ENCODE results near the gene RNF13.
"Not testable (repeated sequence)": the region's sequence is repeated elsewhere in the genome, so short reads cannot be mapped to it uniquely, and the experiment has no call there.

RNF13 gene

DNA sequence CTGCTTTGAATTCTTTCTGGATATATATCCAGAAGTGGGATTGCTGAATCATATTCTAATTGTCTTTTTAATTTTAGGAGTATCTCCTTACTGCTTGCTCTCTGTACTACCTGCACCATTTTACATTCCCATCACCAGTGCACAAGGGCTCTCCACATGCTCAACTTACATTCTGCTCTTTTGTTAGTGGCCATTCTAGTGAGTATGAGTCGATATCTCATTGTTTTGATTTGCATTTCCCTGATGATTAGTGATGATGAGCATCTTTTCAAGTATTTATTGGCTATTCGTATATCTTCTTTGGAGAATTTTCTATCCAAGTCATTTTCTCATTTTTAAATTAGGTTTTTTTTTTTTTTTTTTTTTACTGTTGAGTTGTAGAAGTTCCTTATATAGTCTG lies 128.2 kb downstream of the RNF13 start:
- TF ChIP-seq CTCF (IDR thresholded peaks at IDR 0.05; ENCODE audit: low read length, missing control alignments): no peak
- DNase-seq (ENCODE audit: low read depth): no peak
- H3K4me3 ChIP-seq (replicated peaks; ENCODE audit: low read depth, low read length): no peak overlapping the region

- no peak for TF ChIP-seq CTCF (IDR thresholded peaks at IDR 0.05; ENCODE audit: low read length, missing control alignments)
- no peak overlapping the region for H3K4me3 ChIP-seq (replicated peaks; ENCODE audit: low read depth, low read length)
- no peak for DNase-seq (ENCODE audit: low read depth)
Measured at GRCh38 chr3:149941946-149942345, 128.9 kb downstream of the RNF13 start.

DNA sequence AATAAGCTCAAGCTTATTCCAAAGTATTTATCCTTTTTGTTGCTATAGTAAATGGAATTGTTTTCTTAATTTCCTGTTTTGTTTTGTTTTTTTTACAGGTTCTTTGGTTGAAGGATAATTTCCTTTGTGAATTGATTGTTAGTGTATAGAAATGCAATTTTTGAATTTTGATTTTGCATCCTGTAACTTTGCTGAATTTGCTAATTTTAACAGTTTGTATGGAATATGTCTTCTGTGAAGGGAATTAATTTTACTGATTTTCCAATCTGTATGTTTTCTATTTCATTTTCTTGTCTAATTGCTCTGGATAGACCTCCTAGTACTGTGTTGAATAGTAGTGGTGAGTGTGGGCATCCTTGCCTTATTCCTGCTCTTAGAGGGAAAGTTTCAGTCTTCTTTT lies 129.4 kb downstream of the RNF13 start:
- DNase-seq (ENCODE audit: low read depth): no peak
- no peak overlapping the region for H3K4me3 ChIP-seq (replicated peaks; ENCODE audit: low read depth, low read length)
- no peak for TF ChIP-seq CTCF (IDR thresholded peaks at IDR 0.05; ENCODE audit: low read length, missing control alignments)

DNA sequence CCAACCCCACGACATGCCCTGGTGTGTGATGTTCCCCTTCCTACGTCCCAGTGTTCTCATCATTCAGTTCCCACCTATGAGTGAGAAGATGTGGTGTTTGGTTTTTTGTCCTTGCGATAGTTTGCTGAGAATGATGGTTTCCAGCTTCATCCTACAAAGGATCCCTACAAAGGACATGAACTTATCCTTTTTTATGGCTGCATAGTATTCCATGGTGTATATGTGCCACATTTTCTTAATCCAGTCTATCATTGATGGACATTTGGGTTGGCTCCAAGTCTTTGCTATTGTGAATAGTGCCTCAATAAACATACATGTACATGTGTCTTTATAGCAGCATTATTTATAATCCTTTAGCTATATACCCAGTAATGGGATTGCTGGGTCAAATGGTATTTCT lies 131.0 kb downstream of the RNF13 start:
- H3K4me3 ChIP-seq (replicated peaks; ENCODE audit: low read depth, low read length); DNase-seq (ENCODE audit: low read depth): not testable (repeated sequence)

DNA sequence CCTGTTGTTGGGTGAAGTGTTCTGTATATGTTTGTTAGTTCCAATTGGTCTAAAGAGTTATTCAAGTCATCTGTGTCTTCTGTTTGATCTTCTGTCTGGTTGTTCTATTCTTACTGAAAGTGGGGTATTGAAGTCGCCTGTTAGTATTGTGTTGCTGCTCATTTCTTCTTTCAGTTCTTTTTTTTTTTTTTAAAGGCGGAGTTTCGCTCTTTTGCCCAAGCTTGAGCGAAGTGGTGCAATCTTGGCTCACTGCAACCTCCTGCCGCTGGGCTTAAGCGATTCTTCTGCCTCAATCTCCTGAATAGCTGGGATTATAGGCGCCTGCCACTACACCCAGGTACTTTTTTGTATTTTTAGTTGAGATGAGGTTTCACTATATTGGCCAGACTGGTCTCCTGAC lies 134.2 kb downstream of the RNF13 start:
- no peak for DNase-seq (ENCODE audit: low read depth)
- TF ChIP-seq CTCF (IDR thresholded peaks at IDR 0.05; ENCODE audit: low read length, missing control alignments): no peak
- H3K4me3 ChIP-seq (replicated peaks; ENCODE audit: low read depth, low read length): no peak overlapping the region

DNA sequence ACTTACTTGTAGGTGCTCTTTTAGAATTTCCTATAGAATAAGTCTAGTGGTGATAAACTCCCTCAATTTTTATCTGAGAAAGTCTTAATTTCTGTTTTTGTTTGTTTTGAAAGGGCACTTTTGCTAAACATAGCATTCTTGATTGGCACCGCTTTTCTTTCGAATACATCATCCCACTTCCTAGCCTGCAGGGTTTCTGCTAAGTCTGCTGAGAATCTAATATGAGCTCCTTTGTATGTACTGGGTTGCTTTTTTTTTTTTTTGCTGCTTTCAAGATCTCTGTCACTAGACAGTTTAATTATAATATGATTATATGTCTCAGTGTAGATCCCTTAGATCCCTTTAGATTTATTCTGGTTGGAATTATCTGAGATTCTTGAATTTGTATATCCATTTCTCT lies 136.2 kb downstream of the RNF13 start:
- no peak for TF ChIP-seq CTCF (IDR thresholded peaks at IDR 0.05; ENCODE audit: low read length, missing control alignments)
- DNase-seq (ENCODE audit: low read depth): no peak
- H3K4me3 ChIP-seq (replicated peaks; ENCODE audit: low read depth, low read length): no peak overlapping the region

DNA sequence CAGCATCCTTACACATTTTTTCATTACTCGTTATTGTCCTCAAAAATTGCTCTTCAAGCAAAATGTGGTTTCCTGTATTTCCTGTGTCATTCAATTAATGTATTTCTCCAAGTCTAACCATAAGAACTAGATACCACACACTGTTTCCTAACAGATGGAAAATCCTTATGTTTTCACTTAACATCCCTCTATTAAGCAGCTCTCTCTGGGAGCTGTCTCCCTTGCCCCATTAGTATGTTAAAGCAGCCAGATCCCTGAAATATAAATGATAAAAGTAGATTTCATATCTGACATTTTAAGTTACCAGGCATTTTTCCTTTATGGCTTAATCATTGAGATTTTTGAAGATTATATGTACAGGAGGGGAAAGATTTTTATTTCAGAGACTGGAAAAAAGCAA lies 141.8 kb downstream of the RNF13 start:
- DNase-seq (ENCODE audit: low read depth): no peak
- TF ChIP-seq CTCF (IDR thresholded peaks at IDR 0.05; ENCODE audit: low read length, missing control alignments): no peak
- no peak overlapping the region for H3K4me3 ChIP-seq (replicated peaks; ENCODE audit: low read depth, low read length)

DNA sequence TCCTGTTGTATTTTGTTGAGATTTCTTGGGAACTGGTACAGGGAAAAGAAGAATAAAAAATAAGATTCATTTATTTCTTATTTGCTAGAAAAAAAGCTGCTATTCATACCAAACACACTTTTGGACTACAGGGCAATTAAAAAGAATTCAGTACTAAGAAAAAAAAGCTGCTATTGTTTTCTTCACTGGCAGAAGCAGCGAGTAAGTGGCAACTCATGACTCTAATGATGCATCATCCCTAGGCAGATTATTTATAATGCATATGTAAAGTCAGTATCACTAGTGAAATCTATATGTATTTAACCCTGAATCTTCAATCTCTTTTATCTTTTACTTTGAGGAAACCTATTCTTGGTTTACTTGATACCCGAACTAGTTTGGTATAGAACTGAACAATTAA lies 142.4 kb downstream of the RNF13 start:
- no peak for DNase-seq (ENCODE audit: low read depth)
- H3K4me3 ChIP-seq (replicated peaks; ENCODE audit: low read depth, low read length): no peak overlapping the region
- TF ChIP-seq CTCF (IDR thresholded peaks at IDR 0.05; ENCODE audit: low read length, missing control alignments): no peak
